Ishikawa (cell line): ENCODE results near the gene CDCA7.

Source experiments
- CEBPB ChIP-seq: IDR thresholded peaks from 2 replicates; pipeline ENCODE4 v1.6.1; 2012
- CREB1 ChIP-seq: IDR thresholded peaks from 2 replicates; pipeline ENCODE4 v1.6.1; 2012; ENCODE audit warnings: low read depth
- EP300 ChIP-seq: IDR thresholded peaks from 2 replicates; pipeline ENCODE4 v1.6.1; 2012; ENCODE audit warnings: borderline replicate concordance
- FOXM1 ChIP-seq: IDR thresholded peaks from 2 replicates; pipeline ENCODE4 v1.6.1; 2012; ENCODE audit warnings: low read depth, borderline replicate concordance
- NFIC ChIP-seq: IDR thresholded peaks from 2 replicates; pipeline ENCODE4 v1.6.1; 2012
- RAD21 ChIP-seq: IDR thresholded peaks from 2 replicates; pipeline ENCODE4 v1.6.1; 2012; ENCODE audit warnings: low read depth
- TAF1 ChIP-seq: IDR thresholded peaks from 2 replicates; pipeline ENCODE4 v1.6.1; 2012; ENCODE audit warnings: low read depth, mild to moderate bottlenecking
- YY1 ChIP-seq: IDR thresholded peaks from 2 replicates; pipeline ENCODE4 v1.6.1; 2012; ENCODE audit warnings: low read depth
- TF ChIP-seq, protein P1 (sequence below): IDR thresholded peaks from 2 replicates; pipeline ENCODE4 v1.6.1; 2012
- TF ChIP-seq, protein P2 (sequence below): IDR thresholded peaks from 2 replicates; pipeline ENCODE4 v1.6.1; 2012

DNA sequence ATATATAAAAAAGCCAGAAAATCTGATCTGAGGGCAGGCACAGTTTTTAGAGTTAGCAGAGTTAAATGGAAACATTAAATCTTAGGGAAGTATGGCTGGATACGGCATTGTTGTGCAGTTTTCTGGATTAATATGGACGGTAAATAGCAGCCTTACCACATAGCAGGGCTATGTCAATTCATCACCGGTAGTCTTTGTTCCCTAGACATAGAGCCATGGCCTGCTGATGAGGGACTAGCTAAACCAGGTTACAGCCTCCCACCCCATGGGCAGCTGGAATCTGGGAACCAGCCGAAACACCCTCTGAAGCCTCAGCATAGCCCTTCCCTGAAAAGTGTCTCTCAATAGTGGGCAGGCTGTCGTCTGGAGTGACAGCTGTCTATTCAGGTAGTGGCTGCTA, 32.4 kb downstream of the CDCA7 start:
- TF ChIP-seq, protein P1, sequence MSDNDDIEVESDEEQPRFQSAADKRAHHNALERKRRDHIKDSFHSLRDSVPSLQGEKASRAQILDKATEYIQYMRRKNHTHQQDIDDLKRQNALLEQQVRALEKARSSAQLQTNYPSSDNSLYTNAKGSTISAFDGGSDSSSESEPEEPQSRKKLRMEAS: no peak
- TF ChIP-seq NFIC (no peak), EP300 (no peak), CEBPB (no peak), RAD21 (no peak), YY1 (no peak), CREB1 (no peak), FOXM1 (no peak), TAF1 (no peak)
- TF ChIP-seq, protein P2, sequence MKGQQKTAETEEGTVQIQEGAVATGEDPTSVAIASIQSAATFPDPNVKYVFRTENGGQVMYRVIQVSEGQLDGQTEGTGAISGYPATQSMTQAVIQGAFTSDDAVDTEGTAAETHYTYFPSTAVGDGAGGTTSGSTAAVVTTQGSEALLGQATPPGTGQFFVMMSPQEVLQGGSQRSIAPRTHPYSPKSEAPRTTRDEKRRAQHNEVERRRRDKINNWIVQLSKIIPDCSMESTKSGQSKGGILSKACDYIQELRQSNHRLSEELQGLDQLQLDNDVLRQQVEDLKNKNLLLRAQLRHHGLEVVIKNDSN: no peak
